PFSK-1 (cell line): Measurements from ENCODE around the gene AP1S1.

Experiments
- POLR2AphosphoS5 ChIP-seq: IDR thresholded peaks from 2 replicates; pipeline ENCODE4 v1.6.1; 2012; ENCODE audit warnings: low read depth, mild to moderate bottlenecking, control low read depth, low read length, moderate library complexity
- TF ChIP-seq, protein P1 (sequence below), 2 experiments: IDR thresholded peaks; 2 replicates each; pipeline versions ENCODE4 v1.6.1 to v1.8.0; 2011 to 2012; ENCODE audit warnings: low read depth in 2 of 2, low read length in 2 of 2, control low read depth in 1 of 2, inconsistent platforms in 1 of 2, mild to moderate bottlenecking in 1 of 2, moderate library complexity in 1 of 2; ENCODE audit not compliant: insufficient read depth in 1 of 2

DNA sequence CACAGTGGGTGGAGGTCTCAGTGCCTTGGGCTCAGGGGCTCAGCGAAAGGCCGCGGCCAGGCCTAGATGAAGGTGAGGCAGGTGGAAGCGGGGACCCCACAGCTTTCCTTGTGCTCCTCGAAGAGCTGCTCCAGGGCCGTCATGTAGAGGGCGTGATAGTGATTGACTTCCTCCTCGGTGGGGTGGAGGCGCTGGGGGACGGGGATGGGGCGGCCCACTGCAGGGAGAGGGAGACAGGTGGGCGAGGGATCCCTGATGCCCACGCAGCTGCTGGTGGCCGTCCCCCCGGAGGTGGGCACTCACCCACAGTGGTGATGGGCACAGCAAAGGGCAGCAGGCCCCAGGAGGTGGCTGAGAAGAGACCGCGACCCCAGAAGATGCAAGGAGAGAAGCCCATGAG, 41.6 kb downstream of the AP1S1 start:
- TF ChIP-seq POLR2AphosphoS5 = no peak
- TF ChIP-seq, protein P1, sequence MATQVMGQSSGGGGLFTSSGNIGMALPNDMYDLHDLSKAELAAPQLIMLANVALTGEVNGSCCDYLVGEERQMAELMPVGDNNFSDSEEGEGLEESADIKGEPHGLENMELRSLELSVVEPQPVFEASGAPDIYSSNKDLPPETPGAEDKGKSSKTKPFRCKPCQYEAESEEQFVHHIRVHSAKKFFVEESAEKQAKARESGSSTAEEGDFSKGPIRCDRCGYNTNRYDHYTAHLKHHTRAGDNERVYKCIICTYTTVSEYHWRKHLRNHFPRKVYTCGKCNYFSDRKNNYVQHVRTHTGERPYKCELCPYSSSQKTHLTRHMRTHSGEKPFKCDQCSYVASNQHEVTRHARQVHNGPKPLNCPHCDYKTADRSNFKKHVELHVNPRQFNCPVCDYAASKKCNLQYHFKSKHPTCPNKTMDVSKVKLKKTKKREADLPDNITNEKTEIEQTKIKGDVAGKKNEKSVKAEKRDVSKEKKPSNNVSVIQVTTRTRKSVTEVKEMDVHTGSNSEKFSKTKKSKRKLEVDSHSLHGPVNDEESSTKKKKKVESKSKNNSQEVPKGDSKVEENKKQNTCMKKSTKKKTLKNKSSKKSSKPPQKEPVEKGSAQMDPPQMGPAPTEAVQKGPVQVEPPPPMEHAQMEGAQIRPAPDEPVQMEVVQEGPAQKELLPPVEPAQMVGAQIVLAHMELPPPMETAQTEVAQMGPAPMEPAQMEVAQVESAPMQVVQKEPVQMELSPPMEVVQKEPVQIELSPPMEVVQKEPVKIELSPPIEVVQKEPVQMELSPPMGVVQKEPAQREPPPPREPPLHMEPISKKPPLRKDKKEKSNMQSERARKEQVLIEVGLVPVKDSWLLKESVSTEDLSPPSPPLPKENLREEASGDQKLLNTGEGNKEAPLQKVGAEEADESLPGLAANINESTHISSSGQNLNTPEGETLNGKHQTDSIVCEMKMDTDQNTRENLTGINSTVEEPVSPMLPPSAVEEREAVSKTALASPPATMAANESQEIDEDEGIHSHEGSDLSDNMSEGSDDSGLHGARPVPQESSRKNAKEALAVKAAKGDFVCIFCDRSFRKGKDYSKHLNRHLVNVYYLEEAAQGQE (IDR thresholded peaks at IDR 0.05; ENCODE audit: insufficient read depth in 1 of 2, low read depth in 2 of 2, low read length in 2 of 2) = no peak
